ENCODE data around the gene CDKN2A.
A peak's percentile ranks its signal among the peaks of the same experiment; 100 is the strongest.

CDKN2A gene

GRCh38 chr9:21993893-21994555, at the start of gene CDKN2A:
Gene CDKN2A (minus strand): TSS chr9:21994392.
- H3K27ac ChIP-seq: peak within 1 kb of the TSS; percentile 66
- DNase-seq (ENCODE audit: low read depth, low spot score): no peak

- no peak for DNase-seq (ENCODE audit: low read depth, low spot score)
- H3K27ac ChIP-seq: no peak overlapping the region
Measured at GRCh38 chr9:22043928-22044327, 49.7 kb upstream of the CDKN2A start.

GRCh38 chr9:22041775-22042174, 47.6 kb upstream of the CDKN2A start:
- H3K27ac ChIP-seq: peak overlapping the region; percentile 75
- DNase-seq (ENCODE audit: low read depth, low spot score): peak; percentile 91

GRCh38 chr9:22041344-22041743, 47.2 kb upstream of the CDKN2A start:
- peak overlapping the region; percentile 75 for H3K27ac ChIP-seq
- DNase-seq (ENCODE audit: low read depth, low spot score): no peak

DNA sequence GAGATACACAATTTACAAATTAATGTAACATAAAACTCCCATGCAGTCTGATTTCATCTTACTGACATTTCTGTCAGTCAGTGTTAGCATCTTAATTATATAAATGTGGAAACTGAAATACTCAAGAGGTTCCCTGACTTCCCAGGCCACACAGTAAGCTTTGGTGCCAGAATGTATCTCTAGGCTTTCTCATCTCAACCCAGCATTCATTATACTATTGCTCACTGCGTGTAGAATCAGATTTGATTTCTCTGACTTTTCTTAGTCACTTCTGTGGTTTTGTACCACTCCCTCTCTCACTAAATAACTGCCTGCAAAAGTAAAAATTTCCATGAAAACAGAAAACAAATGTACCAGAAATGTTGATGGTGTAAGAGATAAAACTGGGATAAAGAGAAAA, 46.6 kb upstream of the CDKN2A start:
- peak overlapping the region; percentile 75 for H3K27ac ChIP-seq
- DNase-seq (ENCODE audit: low read depth, low spot score): no peak

DNA sequence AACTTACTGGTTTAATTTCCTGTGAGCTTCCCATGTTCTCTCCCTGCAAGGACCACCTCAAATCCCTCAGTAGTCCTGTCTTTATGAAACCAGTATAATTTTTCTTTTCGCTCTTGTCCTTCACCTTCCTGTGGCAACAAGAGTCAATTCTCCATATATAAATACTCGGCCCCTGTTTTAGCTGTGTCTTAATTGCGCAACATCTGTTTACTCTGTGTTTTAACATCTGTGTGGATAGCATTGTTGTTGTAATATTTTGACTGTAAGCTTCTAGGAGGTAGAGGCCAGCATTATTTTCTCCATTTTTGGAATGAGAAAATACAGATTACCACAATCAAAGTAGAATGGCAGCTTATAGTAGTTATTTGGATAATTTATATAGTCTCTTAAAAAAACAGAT, 45.1 kb upstream of the CDKN2A start:
- no peak overlapping the region for H3K27ac ChIP-seq
- no peak for DNase-seq (ENCODE audit: low read depth, low spot score)

DNA sequence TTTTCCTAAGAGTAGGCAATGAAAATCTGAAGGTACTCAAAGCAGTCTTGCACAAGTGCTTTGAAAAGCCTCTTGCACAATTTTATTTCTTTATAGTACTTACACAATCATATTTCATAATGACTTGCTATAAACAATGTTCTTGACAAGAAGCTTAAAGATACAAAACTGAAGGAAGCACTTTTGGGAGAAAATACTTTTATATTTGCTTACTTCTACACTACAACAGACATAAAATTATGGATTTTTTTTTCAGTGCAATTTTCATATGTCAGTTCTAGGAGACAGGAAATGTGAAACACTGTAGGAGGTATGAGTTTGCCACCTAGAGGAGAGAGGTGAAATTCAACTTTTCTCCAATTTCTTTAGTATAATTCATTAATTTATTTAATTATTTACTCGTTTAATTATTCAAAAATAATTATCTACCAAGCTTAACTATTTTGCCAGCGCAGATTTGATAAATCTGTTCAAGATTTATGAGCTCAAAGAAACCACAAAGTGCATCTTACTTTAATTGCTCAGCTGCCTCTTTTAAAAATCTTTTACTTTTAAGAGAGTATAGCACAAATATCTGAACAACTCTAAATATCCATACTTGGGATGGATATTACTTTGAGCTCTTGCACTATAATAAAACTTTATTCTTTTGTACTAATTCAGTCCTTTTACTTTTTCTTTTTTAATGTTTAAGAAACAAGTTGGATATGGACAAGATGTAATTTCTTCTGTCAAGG, 43.9 kb upstream of the CDKN2A start:
- peak overlapping the region; percentile 90 for H3K27ac ChIP-seq
- no peak for DNase-seq (ENCODE audit: low read depth, low spot score)

DNA sequence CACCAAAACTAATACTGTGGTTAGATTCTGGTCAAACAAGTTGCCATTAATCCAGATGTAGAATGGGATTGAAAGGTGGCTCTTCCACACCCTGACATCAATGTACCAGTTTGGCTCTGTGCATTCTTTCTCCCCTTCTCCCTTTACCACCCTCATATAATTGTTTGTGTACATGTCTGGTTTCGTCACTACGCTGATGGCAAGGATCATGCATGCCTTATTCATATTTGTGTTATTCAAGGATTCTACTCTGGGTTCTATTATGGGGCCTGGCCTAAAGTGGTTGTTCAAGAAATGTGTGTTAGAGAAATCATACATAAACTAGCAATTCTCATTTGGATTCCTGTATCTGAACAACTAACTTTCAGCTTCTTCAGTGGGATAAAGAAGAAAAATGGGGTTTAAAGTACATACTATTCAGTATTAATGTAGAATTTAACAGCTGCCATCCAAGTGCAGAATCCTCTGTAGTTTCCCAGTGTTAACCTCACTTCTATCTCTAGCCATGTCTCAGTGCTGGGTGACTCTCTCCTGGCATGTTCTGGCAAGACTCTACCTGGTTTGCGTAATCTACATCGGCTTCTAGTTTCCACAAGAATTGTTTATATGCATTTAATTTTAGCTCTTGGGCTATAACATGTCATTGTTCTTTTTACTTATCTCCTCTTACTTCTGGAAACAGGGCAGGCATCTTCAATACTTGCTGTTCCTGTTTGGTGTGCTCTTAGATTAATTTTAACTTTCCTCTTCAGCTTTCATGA, 42.9 kb upstream of the CDKN2A start:
- peak; percentile 88 for DNase-seq (ENCODE audit: low read depth, low spot score)
- peak overlapping the region; percentile 90 for H3K27ac ChIP-seq

GRCh38 chr9:22035591-22036011, 41.4 kb upstream of the CDKN2A start:
- H3K27ac ChIP-seq: peak overlapping the region; percentile 90
- no peak for DNase-seq (ENCODE audit: low read depth, low spot score)

DNA sequence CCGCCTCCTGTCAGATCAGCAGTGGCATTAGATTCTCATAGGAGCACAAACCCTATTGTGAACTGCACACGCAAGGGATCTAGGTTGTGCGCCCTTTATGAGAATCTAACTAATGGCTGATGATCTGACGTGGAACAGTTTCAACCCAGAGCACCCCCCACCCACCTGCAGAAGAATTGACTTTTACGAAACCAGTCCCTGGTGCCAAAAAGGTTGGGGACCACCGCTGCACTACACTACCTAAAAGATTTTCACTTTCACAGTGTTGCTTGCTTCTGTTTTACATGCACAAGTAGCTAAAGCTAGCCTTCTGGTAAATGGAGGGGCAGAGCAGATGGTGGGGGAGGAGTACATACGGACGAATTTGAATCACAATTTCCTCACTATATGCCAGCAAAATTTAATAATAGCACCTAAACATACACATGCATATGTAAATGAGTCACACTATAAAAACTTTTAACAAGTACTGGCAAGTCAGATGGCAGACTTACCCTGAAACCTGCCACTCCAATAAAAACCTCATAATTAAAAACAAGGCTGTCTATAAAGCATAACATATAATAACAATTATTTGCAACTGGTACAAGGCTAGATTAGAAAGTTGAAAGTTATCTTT, 38.9 kb upstream of the CDKN2A start:
- no peak for DNase-seq (ENCODE audit: low read depth, low spot score)
- H3K27ac ChIP-seq: peak overlapping the region; percentile 49

DNA sequence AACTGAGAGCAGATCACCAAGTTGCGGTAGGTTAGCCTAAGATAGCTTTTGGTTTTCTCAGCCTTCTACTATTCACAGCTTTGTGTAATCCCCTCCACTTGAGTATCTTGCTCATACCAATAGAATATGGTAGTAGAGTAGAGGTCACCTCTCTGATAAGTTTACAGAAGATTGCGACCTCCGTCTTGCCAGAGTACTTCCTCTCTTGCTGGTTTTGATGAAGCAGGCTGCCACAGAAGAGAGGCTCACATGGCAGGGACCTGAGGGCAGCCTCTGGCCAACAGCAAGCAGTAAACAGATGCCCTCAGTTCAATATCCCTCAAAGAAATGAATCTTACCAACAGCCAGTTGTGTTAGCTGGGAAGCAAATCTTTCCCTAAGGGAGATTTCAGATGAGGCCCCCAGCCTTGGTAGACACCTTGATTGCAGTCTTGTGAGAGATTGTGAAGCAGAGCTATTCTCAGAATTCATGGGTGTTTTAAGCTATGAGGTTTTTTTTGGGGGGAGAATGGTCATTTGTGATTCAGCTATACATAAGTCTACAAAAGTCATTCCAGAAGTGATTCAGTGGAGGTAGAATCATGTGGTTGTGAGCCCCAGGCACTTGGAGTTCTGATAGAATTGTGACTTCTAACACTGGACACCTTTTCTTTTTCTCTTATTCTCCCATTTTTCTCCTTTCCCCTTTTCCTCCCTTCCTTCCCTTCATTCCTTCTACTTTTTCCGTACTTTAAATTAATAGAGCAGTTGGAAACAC, 37.6 kb upstream of the CDKN2A start:
- peak overlapping the region; percentile 49 for H3K27ac ChIP-seq

GRCh38 chr9:22030101-22030598, 36.0 kb upstream of the CDKN2A start:
- DNase-seq (ENCODE audit: low read depth, low spot score): no peak
- H3K27ac ChIP-seq: peak overlapping the region; percentile 57

More for the DNA sequence above, 37.6 kb upstream of the CDKN2A start:
- no peak for DNase-seq (ENCODE audit: low read depth, low spot score)

GRCh38 chr9:22029231-22029630, 35.0 kb upstream of the CDKN2A start:
- no peak for DNase-seq (ENCODE audit: low read depth, low spot score)
- no peak overlapping the region for H3K27ac ChIP-seq

DNA sequence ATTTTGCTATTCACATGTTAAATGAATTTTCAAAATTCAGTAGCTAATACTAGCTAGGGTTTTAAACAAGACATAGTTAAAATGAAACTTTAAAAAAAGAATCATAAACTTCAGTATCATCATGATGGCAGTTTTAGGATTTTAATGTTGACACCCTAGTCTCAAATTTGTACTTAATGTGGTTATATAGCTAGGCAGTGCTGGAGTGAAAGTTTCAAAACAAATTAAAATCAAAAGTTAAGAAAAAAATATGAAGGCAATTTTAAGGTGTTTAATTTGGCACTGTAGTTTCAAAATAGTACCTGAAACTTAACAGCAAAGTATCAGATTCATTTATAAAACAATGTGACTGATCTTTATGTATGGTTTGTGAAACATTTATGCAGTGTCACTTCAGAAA, 34.2 kb upstream of the CDKN2A start:
- no peak for DNase-seq (ENCODE audit: low read depth, low spot score)
- no peak overlapping the region for H3K27ac ChIP-seq

GRCh38 chr9:22026696-22027095, 32.5 kb upstream of the CDKN2A start:
- no peak overlapping the region for H3K27ac ChIP-seq
- no peak for DNase-seq (ENCODE audit: low read depth, low spot score)

- no peak overlapping the region for H3K27ac ChIP-seq
- no peak for DNase-seq (ENCODE audit: low read depth, low spot score)
Measured at GRCh38 chr9:22022396-22022795, 28.2 kb upstream of the CDKN2A start.

DNA sequence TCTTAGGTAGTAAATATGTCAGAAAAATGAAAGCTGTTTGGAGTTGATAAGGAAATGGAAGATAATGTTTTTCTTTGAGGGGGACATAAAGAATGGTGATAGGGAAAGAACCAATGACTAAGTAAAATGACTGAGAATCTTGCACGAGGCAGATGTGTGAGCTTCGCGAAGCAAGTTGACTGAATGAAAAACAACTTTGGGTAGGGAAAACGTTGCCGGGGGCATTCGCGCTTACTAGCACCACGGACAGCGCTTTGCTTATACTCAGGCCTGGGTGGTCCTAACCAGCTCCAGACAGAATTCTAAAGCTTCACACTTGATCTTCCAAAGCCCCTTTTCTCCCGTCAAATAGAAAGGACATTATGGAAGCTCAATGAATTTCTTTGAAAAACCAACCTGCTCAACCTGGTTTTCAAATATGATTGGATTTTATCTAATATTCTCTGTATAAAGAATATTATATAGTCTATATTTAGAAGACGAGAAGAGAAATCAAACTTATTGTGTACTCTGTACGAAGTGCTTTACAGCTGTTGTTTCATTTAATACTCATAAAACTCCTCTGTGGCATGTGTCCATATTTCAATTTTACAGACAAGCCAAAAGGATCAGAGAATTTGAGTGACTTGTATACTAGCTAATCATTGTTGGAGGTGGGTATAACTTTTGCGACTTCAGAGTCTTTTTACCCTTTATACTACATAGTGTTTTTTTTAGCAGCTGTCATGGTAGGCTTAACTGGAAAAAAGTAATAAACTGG, 16.9 kb upstream of the CDKN2A start:
- no peak overlapping the region for H3K27ac ChIP-seq
- DNase-seq (ENCODE audit: low read depth, low spot score): no peak

- no peak for DNase-seq (ENCODE audit: low read depth, low spot score)
- H3K27ac ChIP-seq: peak overlapping the region; percentile 89
Measured at GRCh38 chr9:22009506-22009867, 15.3 kb upstream of the CDKN2A start.
